ENCODE data around the gene ARF6.

DNA sequence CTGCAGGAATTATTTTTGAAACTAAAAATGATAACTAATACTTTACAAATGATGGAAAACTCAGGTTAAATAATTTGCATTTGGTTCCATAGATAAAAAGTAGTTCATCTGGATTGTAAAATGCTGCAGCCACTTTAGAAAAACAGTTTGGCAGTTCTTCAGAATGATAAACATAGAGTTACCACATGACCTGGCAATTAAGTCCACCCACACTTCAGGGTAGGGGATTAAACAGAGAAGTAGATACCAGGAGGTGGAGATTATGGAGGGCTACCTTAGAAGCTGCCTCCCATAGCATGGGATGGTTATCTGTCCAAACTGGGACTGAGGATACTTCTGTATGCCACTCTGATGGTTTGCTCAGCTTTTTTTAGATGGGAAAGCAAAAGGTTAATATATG lies 22.2 kb downstream of the ARF6 start:
- TF ChIP-seq, protein P1, sequence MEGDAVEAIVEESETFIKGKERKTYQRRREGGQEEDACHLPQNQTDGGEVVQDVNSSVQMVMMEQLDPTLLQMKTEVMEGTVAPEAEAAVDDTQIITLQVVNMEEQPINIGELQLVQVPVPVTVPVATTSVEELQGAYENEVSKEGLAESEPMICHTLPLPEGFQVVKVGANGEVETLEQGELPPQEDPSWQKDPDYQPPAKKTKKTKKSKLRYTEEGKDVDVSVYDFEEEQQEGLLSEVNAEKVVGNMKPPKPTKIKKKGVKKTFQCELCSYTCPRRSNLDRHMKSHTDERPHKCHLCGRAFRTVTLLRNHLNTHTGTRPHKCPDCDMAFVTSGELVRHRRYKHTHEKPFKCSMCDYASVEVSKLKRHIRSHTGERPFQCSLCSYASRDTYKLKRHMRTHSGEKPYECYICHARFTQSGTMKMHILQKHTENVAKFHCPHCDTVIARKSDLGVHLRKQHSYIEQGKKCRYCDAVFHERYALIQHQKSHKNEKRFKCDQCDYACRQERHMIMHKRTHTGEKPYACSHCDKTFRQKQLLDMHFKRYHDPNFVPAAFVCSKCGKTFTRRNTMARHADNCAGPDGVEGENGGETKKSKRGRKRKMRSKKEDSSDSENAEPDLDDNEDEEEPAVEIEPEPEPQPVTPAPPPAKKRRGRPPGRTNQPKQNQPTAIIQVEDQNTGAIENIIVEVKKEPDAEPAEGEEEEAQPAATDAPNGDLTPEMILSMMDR (optimal IDR thresholded peaks at IDR 0.05 in 1 of 3, IDR thresholded peaks at IDR 0.05 in 1 of 3, conservative IDR thresholded peaks at IDR 0.05 in 1 of 3; ENCODE audit: extremely low read depth in 1 of 3, insufficient read depth in 2 of 3, low read length in 3 of 3) = no peak
- no peak for TF ChIP-seq EZH2 (IDR thresholded peaks at IDR 0.05; ENCODE audit: low read length)

Measured in keratinocyte (primary cell).